BJ (cell line): ENCODE data around the gene OR2T3. TPM values are rescaled to one million over a fixed set of nuclear protein-coding genes. Genes with fewer than 3 reads are reported as not detected.
"Not testable (repeated sequence)": the region's sequence is repeated elsewhere in the genome, so short reads cannot be mapped to it uniquely, and the experiment has no call there.

Experiments used
- CTCF ChIA-PET: fragments of 350-600 bp; formaldehyde crosslinking; extraction: SDS; loops from one replicate; lab custom pipeline; 2021; ENCODE audit warnings: antibody characterized with exemption, inconsistent platforms; lab: Yijun Ruan, JAX
- POLR2A ChIA-PET: fragments of 300-600 bp; sonication (Branson Sonifier 250); formaldehyde crosslinking; extraction: SDS; loops from one replicate; lab custom pipeline; 2021; ENCODE audit warnings: antibody characterized with exemption; lab: Charles Lee
- DNase-seq: peaks from one replicate; pipeline ENCODE4 v3.0.0-alpha.2; 2011; ENCODE audit warnings: low read depth
- H3K27me3 ChIP-seq: 2 replicates; pipeline ENCODE4 v1.6.0; 2011; ENCODE audit warnings: low read length; ENCODE audit not compliant: control insufficient read depth, insufficient read depth
- H3K36me3 ChIP-seq: 2 replicates; pipeline ENCODE4 v1.5.1; 2011; ENCODE audit warnings: low read length; ENCODE audit not compliant: control insufficient read depth, insufficient read depth
- H3K4me3 ChIP-seq: 2 replicates; pipeline ENCODE4 v1.5.1; 2011; ENCODE audit warnings: low read depth, mild to moderate bottlenecking, control low read depth, low read length
- polyA minus RNA-seq: library from RNA; depleted of rRNA, polyadenylated mRNA; stranded (reverse); fragments of >200 nt; gene quantifications from 2 replicates; pipeline ENCODE4 v1.2.3, GENCODE V29; 2011; rRNA and poly(A)+ RNA removed
- polyA plus RNA-seq: library from polyadenylated mRNA; depleted of rRNA; stranded (reverse); fragments of >200 nt; gene quantifications from 2 replicates; pipeline ENCODE4 v1.2.3, GENCODE V29; 2011; rRNA removed

OR2T3 gene
- polyA plus RNA-seq (not detected in 2 replicates), polyA minus RNA-seq (not detected in 2 replicates)

DNA sequence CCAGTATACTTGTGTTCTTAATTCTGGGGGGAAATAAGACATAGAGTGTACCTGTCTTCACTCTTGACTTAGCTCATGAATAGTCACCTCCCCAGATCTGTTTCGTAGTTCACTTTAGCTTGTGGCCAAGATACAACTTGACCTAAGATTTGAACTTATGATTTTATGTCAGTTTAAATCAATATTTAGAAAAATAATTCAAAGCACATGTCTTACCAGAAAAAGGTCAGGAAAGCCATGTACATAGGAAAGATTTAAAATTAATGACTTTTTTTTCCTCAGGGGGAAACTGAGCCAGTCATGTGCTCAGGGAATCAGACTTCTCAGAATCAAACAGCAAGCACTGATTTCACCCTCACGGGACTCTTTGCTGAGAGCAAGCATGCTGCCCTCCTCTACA, at the start of gene OR2T3:
TSS of gene OR2T3 (plus strand) at position 301 of the 400 bp plus-strand sequence. CDS start at position 301, 0 bp downstream.
- H3K36me3 ChIP-seq, DNase-seq, H3K27me3 ChIP-seq, POLR2A ChIA-PET, CTCF ChIA-PET, H3K4me3 ChIP-seq: not testable (repeated sequence)

- H3K36me3 ChIP-seq, DNase-seq, H3K4me3 ChIP-seq, POLR2A ChIA-PET, CTCF ChIA-PET, H3K27me3 ChIP-seq: not testable (repeated sequence)
Measured at GRCh38 chr1:248427526-248428191, 45.5 kb upstream of the OR2T3 start.

DNA sequence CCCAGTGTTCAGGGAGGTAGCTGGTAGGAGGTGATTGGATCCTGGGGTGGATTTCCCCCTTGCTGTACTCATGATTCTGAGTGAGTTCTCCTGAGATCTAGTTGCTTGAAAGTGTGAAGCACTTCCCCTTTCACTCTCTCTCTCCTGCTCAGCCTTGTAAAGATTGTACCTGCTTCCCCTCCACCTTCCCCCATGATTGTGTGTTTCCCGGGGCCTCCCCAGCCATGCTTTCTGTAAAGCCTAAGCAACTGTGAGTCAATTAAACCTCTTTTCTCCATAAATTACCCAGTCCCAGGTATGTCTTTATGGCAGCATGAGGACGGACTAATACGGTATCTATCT, 45.0 kb upstream of the OR2T3 start:
- CTCF ChIA-PET, H3K4me3 ChIP-seq, DNase-seq, POLR2A ChIA-PET, H3K27me3 ChIP-seq, H3K36me3 ChIP-seq: not testable (repeated sequence)

GRCh38 chr1:248431683-248432082, 41.5 kb upstream of the OR2T3 start:
- not testable (repeated sequence) for H3K27me3 ChIP-seq

GRCh38 chr1:248432201-248432600, 41.0 kb upstream of the OR2T3 start:
- POLR2A ChIA-PET, DNase-seq, CTCF ChIA-PET, H3K27me3 ChIP-seq, H3K36me3 ChIP-seq, H3K4me3 ChIP-seq: not testable (repeated sequence)

More at GRCh38 chr1:248431683-248432082, 41.5 kb upstream of the OR2T3 start:
- CTCF ChIA-PET, DNase-seq, H3K36me3 ChIP-seq, H3K4me3 ChIP-seq, POLR2A ChIA-PET: not testable (repeated sequence)

GRCh38 chr1:248433811-248434415, 39.2 kb upstream of the OR2T3 start:
- POLR2A ChIA-PET, DNase-seq, H3K27me3 ChIP-seq, H3K36me3 ChIP-seq, H3K4me3 ChIP-seq, CTCF ChIA-PET: not testable (repeated sequence)

- H3K27me3 ChIP-seq, H3K36me3 ChIP-seq, POLR2A ChIA-PET, CTCF ChIA-PET, DNase-seq, H3K4me3 ChIP-seq: not testable (repeated sequence)
Measured at GRCh38 chr1:248434913-248435312, 38.2 kb upstream of the OR2T3 start.

DNA sequence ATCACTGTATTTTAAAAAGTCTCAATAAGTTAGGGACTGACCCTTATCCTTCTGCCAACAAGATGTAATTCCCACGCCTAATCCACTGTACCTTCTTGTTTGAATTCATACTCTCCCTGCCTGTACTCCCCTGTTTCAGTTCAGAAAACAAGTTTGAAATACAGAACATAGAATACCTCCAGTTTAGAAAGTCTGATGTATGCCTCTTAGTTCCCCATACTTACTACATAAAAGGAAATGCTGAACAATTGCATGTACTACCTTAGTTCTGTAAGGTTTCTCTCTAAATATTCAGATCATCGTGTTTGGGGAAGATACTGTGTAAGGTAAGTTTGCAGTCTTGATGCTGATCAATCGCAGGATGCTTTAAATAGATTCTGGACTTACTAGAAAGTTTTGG, 36.8 kb upstream of the OR2T3 start:
- H3K36me3 ChIP-seq, POLR2A ChIA-PET, H3K4me3 ChIP-seq, CTCF ChIA-PET, DNase-seq, H3K27me3 ChIP-seq: not testable (repeated sequence)

DNA sequence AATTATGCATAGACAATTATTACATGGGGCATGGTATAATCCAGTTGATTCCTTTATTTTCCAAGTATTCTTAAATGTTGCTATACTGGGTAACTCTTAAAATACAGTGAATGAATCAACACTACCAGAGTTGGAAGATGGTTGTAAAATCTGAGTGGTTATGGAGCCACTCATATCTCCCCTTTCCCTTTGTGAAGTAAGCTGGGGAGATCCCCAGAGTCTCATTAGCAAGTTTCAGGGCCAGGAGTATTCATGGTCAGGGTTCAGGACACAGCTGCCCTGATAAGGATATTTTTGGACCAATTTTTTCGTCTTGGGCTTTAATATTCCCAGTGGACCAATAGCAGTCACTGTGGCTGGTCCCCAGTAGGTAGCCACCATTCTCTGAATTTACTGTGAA, 34.5 kb upstream of the OR2T3 start:
- POLR2A ChIA-PET, CTCF ChIA-PET, H3K4me3 ChIP-seq, H3K27me3 ChIP-seq, H3K36me3 ChIP-seq, DNase-seq: not testable (repeated sequence)

DNA sequence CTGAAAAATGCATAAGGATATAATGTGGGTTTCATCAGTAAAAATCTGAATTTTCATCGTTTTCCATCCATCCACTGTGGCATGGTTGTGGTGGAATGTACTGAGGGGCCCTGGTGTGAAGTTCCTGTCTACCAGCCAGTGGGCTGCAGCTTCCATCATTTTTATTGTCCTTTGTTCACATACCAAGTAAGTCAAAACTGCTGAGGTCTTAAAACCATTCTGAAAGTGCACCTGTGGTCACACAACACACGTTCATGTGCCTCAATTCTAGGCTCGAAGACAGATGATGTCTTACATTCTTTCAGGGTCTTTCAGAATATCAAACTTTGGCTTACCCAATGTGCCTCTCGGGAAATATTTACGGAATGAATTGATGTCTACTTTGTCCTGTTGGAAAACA, 33.9 kb upstream of the OR2T3 start:
- H3K4me3 ChIP-seq, DNase-seq, POLR2A ChIA-PET, H3K27me3 ChIP-seq, H3K36me3 ChIP-seq, CTCF ChIA-PET: not testable (repeated sequence)

DNA sequence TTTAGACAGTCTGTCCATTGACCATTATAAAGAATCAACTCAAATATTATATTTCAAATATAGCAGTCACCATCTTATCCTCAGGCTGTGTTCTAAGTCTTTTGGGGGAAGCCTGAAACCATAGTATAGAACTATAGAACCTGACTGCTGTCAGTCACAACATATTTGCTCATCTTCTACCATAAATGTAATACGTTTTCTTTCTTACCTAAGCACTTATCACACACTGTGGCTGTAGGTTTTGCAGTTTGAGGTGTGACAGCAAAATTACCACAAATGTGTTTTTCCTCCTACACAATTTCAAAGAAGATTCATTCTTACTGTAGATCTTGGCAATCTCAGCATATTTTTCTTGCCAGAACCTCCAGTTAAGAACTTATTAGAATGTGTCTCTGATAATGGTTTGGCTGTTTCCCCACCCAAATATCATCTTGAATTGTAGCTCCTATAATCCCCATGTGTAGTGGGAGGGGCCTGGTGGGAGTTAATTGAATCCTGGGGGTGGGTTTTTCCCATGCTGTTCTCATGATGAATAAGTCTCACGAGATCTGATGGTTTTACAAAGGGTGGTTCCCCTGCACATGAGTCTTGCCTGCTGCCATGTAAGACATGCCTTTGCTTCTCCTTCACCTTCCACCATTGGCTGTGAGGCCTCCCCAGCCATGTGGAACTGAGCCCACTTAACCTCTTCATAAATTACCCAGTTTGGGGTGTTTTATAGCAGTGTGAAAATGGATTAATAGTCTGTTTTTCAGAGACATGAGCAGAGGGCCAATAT, 30.5 kb upstream of the OR2T3 start:
- DNase-seq, H3K4me3 ChIP-seq, H3K27me3 ChIP-seq, POLR2A ChIA-PET, H3K36me3 ChIP-seq, CTCF ChIA-PET: not testable (repeated sequence)

DNA sequence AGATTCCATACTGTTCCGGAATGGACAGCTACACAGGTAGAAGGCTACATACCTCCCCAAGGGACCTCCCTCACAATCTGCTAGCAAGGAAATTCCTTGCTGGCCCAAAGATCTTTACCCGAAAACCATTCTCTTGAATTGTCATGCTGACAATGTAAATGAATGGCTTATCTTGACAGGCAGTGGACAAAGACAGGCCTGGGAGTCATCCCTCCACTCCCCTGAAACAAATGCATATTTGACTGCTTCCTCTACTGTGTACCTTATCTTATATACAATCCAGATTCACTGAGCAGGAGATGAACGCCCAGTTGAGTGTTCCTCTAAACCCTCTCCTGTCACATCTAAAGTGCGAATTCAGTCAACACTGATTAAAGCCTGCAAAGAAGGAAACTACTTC, 28.5 kb upstream of the OR2T3 start:
- H3K4me3 ChIP-seq, DNase-seq, H3K27me3 ChIP-seq, H3K36me3 ChIP-seq, CTCF ChIA-PET, POLR2A ChIA-PET: not testable (repeated sequence)

DNA sequence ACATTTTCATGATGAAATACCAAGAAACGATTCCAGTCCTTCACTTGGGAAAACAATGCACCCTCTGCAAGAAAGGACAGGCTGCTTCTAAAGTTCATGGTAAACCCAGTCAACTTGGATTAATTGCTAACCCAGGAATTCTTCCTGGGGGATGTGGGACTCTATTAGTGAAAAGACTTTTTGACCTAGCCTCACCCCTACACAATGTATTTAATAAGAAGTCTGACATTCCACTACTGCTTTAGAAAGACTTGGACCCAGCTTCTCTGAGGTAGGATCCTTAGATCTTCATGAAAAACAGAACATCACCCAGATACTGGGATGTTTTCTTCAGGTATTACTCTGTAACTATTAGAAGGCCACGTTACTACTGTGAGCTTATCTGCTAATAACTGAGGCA, 27.8 kb upstream of the OR2T3 start, which contains the start of gene OR2T2:
TSS of gene OR2T2 (plus strand) at position 239 of the 400 bp plus-strand sequence. CDS start 7,161 bp downstream, outside the sequence.
- H3K36me3 ChIP-seq, CTCF ChIA-PET, POLR2A ChIA-PET, H3K27me3 ChIP-seq, DNase-seq, H3K4me3 ChIP-seq: not testable (repeated sequence)
